Effector memory CD8-positive, alpha-beta T cell (primary cell): ENCODE measurements around the gene CDNF.

Experiments
- ATAC-seq: fragments of 150-1000 bp; cut with Tn5 transposase; replicated peaks from 2 replicates; pipeline ENCODE4 v1.10.0; 2021; ENCODE audit warnings: mild to moderate bottlenecking, moderate library complexity
- DNase-seq, 3 experiments: peaks; one replicate each; pipeline ENCODE4 v3.0.0; 2021
- H3K27ac Mint-ChIP-seq, 2 donors: one replicate each; pipeline ENCODE4 v1.8.0; 2022; ENCODE audit warnings: mild to moderate bottlenecking in 2 of 2, mixed read lengths in 2 of 2, moderate library complexity in 2 of 2
- H3K27me3 Mint-ChIP-seq, 2 donors: one replicate each; pipeline ENCODE4 v1.8.0; 2022; ENCODE audit warnings: mixed read lengths in 2 of 2
- H3K36me3 Mint-ChIP-seq: one replicate; pipeline ENCODE4 v1.8.0; 2022; ENCODE audit warnings: mild to moderate bottlenecking, moderate library complexity, mixed read lengths; ENCODE audit not compliant: insufficient read depth
- H3K4me1 Mint-ChIP-seq, 2 donors: one replicate each; pipeline ENCODE4 v1.8.0; 2022; ENCODE audit warnings: low read depth in 2 of 2, mixed read lengths in 2 of 2
- H3K4me3 Mint-ChIP-seq, 2 donors: one replicate each; pipeline ENCODE4 v1.8.0; 2022; ENCODE audit warnings: mild to moderate bottlenecking in 2 of 2, mixed read lengths in 2 of 2, moderate library complexity in 2 of 2
- H3K9me3 Mint-ChIP-seq, 2 donors: one replicate each; pipeline ENCODE4 v1.8.0; 2022; ENCODE audit warnings: mixed read lengths in 2 of 2

CDNF gene

DNA sequence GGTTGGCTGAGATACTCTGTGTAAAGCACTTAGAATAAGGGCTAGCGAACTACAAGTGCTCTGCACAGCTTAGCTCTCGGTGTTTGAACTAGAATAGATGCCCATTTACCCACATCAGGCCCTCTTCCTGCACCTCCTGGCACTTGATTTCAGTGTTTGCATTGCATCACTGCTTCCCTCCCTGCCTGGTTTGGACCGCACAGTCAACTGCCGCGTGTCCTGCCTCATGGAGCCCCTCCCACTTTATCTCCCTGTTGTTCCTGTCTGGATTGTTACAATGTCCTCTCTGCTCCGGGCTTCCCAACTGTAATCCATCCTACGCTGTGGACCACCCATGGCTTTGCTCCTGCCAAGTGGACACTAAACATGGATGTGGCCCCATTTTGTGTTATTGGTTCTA, 65.4 kb downstream of the CDNF start:
- H3K27me3 Mint-ChIP-seq = peaks cover 0 to 13% of the 10 kb centered on the region in 2 donors

DNA sequence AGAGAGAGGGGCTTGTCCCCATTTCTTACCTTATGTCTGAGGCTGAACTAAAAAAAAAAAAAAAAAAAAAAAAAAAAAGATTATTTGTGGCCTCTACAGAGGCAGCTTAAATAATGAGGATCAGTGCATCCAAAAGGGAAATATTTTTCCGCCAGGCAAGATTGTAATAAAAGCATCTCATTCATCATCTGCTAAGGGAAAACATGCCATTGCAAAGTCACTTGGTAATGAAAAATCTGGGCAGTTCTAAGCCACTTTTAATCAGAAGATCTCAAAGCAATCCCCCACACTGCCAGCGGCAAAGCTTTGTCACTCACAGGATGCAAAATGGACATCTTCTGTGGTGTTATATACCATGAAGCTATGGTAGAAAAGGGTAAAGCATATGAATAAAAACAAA, 66.9 kb downstream of the CDNF start:
- ATAC-seq (no peak), DNase-seq (no peak)
- Mint-ChIP-seq H3K36me3 (no peaks in the 10 kb centered on the region), H3K4me3 (no peak overlapping the region), H3K4me1 (peaks cover 0 to 2% of the 10 kb centered on the region in 2 donors), H3K27ac (no peak overlapping the region), H3K27me3 (peaks cover 0 to 13% of the 10 kb centered on the region in 2 donors), H3K9me3 (no peaks in the 10 kb centered on the region)

More for the DNA sequence above, 65.4 kb downstream of the CDNF start:
- no peak for DNase-seq
- Mint-ChIP-seq H3K4me1 (peaks cover 0 to 2% of the 10 kb centered on the region in 2 donors), H3K36me3 (no peaks in the 10 kb centered on the region), H3K4me3 (no peak overlapping the region), H3K9me3 (no peaks in the 10 kb centered on the region), H3K27ac (no peak overlapping the region)
- no peak for ATAC-seq
